ENCODE results near the gene CAVIN4. TPM values are rescaled to one million over a fixed set of nuclear protein-coding genes. Genes with fewer than 3 reads are reported as not detected.

The CAVIN4 gene
- total RNA-seq, 2 experiments from 2014 or later = 0.07 TPM

DNA sequence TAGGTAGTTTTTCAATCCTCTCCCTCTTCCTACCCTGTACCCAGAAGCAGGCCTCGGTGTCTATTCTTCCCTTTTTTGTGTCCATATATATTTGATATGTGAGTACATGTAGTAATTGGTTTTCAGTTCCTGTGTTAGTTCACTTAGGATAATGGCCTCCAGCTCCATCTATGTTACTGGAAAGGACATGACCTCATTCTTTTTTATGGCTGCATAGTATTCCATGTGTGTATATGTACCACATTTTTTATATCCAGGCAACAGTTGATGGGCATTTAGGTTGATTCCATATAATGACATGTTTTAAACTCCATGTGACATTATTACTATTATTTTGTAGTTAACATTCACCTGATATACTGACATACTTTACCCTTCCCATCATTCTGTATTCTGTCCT is 49.1 kb downstream of the CAVIN4 start:
- intact Hi-C loops (cut with micrococcal nuclease) = no loop called here
- Mint-ChIP-seq H3K4me1 (ENCODE audit: low read depth) (no peaks in the 10 kb centered on the region), H3K36me3 (no peaks in the 10 kb centered on the region), H3K4me3 (no peak overlapping the region), H3K27me3 (peaks cover 2% of the 10 kb centered on the region), H3K27ac (no peak overlapping the region), H3K9me3 (peaks cover 7% of the 10 kb centered on the region)
- ChIA-PET CTCF (interaction anchor here (0.7 kb wide), 1 partner anchor 28 kb away, joined by 3 read pairs; no protein-coding TSS in a partner anchor), POLR2A (no interaction called here)
- no peak for DNase-seq

DNA sequence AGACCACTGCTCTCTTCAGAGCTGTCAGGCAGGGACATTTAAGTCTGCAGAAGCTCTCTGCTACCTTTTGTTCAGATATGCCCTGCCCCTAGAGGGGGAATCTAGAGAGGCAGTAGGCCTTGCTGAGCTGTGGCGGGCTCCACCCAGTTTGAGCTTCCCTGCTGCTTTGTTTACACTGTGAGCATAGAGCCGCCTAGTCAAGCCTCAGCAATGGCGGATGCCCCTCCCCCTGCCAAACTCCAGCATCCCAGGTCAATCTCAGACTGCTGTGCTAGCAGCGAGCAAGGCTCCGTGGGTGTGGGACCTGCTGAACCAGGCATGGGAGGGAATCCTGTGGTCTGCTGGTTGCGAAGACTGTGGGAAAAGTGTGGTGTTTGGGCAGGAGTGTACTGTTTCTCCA is 59.9 kb downstream of the CAVIN4 start:
- Mint-ChIP-seq H3K4me1 (ENCODE audit: low read depth) (no peaks in the 10 kb centered on the region), H3K27ac (no peak overlapping the region), H3K9me3 (no peaks in the 10 kb centered on the region), H3K27me3 (peaks cover 18% of the 10 kb centered on the region), H3K36me3 (no peaks in the 10 kb centered on the region), H3K4me3 (no peak overlapping the region)
- ChIA-PET CTCF (no interaction called here), POLR2A (no interaction called here)
- DNase-seq = no peak
- intact Hi-C loops (cut with micrococcal nuclease) = no loop called here

Other genes starting within 250 kb of the CAVIN4 start
- gene TEX10, start 225.1 kb upstream of the CAVIN4 start, total RNA-seq = 10 to 100 TPM; 20.3 to 20.7 TPM
- 10 to 100 TPM; 16.3 to 18.3 TPM for gene MSANTD3, start 150.9 kb upstream of the CAVIN4 start, total RNA-seq
- gene TMEFF1, start 104.9 kb upstream of the CAVIN4 start, total RNA-seq = under 1 TPM; 0.24 to 0.95 TPM